IPS-18a (cell line): Measurements from ENCODE around the gene GREM1.

Experiments used
- H3K27ac ChIP-seq: one replicate; pipeline ENCODE4 v1.5.1; 2013; ENCODE audit warnings: low read length
- H3K27me3 ChIP-seq: one replicate; pipeline ENCODE4 v1.6.1; 2013; ENCODE audit warnings: mild to moderate bottlenecking, low read length; ENCODE audit not compliant: control insufficient read depth, insufficient read depth
- H3K36me3 ChIP-seq: one replicate; pipeline ENCODE4 v1.6.1; 2013; ENCODE audit warnings: low read depth, low read length; ENCODE audit not compliant: control insufficient read depth
- H3K4me1 ChIP-seq: one replicate; pipeline ENCODE4 v1.6.1; 2013; ENCODE audit warnings: low read depth, low read length; ENCODE audit not compliant: control insufficient read depth
- H3K4me3 ChIP-seq: one replicate; pipeline ENCODE4 v1.5.1; 2013; ENCODE audit warnings: low read length
- H3K9ac ChIP-seq: one replicate; pipeline ENCODE4 v1.6.1; 2013; ENCODE audit warnings: mild to moderate bottlenecking, low read length, moderate library complexity
- H3K9me3 ChIP-seq: one replicate; pipeline ENCODE4 v1.6.1; 2013; ENCODE audit warnings: low read depth, low read length; ENCODE audit not compliant: control insufficient read depth

GREM1 gene

DNA sequence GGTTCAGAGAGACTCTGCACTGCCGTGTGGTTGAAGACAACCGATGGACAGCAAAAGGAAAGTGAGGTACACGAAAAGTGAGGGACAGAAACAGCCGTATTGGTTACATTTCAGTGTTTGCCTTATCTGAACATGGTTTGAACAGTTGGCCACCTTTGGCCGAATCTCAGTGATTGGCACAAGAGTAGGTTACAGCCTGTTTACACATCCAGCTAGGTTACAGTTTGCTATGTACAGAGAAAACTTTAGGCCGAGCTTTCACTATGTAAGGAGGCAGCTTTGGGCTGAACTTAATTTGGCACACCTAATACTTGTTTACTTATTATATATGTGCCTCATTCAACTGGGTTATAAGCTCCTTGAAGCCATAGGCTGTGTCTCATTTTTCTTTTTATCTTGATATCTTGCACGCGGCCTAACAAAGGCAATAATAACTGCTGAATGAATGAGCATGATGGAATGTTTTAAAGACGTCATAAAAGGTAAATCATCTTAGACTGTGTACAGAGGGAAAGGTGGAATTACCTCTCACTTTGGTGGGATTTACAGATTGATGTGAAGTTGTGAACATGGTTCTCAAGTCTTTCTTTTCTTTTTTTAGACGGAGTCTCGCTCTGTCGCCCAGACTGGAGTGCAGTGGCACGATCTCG, 17.2 kb upstream of the GREM1 start:
- Histone ChIP-seq H3K9ac (no peak overlapping the region), H3K4me1 (no peaks in the 10 kb centered on the region), H3K27ac (no peak overlapping the region), H3K9me3 (no peaks in the 10 kb centered on the region), H3K4me3 (no peak overlapping the region), H3K36me3 (no peaks in the 10 kb centered on the region), H3K27me3 (no peaks in the 10 kb centered on the region)

DNA sequence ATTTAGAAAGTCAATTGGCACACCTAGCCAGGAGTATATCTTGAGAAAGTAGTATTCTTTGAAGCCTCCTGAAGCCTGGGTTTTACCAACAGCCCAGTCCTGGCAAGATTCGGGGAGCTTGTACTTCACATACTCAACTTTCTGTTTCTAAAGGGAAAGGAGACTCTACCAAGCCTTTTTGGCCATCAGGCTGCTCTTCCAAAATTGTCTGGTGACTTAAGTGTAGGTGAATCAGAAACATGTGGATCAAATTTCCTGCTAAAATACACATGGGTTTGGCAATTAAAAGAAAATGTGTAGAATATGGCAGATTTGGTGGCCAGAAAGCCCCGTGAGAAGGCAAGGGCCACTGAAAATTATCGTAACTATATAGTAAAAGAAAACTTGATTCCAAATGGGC, 15.9 kb upstream of the GREM1 start:
- Histone ChIP-seq H3K9me3 (no peaks in the 10 kb centered on the region), H3K9ac (no peak overlapping the region), H3K36me3 (no peaks in the 10 kb centered on the region), H3K4me1 (no peaks in the 10 kb centered on the region), H3K4me3 (no peak overlapping the region), H3K27ac (no peak overlapping the region), H3K27me3 (no peaks in the 10 kb centered on the region)

DNA sequence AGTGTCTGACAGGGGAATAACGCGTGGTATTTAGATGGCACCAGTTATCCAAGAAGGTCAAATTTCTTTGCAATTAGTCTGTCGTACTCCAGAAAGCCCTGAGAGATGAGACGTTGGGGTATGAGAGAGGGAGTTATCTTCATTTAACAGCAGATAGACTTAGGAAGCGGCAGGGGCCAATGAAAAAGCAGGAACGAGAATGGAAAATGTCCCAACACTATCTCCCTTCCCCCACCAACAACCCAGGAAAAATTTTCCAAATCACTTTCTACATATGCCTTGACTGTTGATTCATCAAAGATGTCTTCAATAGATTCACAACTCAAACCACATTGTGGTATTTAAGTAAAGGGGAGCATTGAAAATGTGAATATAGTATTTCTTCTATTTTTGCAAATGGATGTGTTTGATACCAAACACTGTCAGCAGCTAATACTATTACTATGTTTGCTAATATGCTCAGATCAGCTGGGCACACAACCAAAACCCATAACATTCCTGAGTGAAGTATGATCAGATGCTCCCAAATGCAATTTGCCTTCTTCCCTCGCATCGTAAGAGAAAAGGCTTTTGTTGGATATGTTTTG, 13.3 kb upstream of the GREM1 start:
- Histone ChIP-seq H3K27ac (no peak overlapping the region), H3K4me3 (no peak overlapping the region), H3K9ac (no peak overlapping the region), H3K27me3 (no peaks in the 10 kb centered on the region), H3K4me1 (no peaks in the 10 kb centered on the region), H3K36me3 (no peaks in the 10 kb centered on the region), H3K9me3 (no peaks in the 10 kb centered on the region)

DNA sequence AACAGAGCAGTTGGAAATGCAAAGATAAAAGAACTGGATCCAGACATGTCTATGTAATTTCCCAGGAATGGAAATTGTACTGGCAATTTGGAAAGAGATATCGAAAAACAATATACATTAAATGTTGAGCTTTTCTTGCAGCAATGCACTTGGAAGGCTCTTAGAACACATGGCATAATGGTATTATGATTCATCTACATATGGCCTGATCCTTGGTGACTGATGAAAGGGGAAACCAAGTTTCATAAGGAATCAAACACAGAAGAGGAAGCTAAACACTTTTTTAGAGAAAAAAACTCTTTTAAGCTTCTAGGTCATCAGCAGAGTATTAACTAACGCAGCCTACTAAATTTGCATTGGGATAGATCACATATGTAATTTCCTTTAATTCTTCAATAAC, 12.4 kb upstream of the GREM1 start:
- H3K4me3 ChIP-seq, result no peak overlapping the region
- H3K9me3 ChIP-seq, result no peaks in the 10 kb centered on the region
- no peaks in the 10 kb centered on the region for H3K4me1 ChIP-seq
- no peaks in the 10 kb centered on the region for H3K36me3 ChIP-seq
- H3K27me3 ChIP-seq, result no peaks in the 10 kb centered on the region
- H3K27ac ChIP-seq, result no peak overlapping the region
- no peak overlapping the region for H3K9ac ChIP-seq

DNA sequence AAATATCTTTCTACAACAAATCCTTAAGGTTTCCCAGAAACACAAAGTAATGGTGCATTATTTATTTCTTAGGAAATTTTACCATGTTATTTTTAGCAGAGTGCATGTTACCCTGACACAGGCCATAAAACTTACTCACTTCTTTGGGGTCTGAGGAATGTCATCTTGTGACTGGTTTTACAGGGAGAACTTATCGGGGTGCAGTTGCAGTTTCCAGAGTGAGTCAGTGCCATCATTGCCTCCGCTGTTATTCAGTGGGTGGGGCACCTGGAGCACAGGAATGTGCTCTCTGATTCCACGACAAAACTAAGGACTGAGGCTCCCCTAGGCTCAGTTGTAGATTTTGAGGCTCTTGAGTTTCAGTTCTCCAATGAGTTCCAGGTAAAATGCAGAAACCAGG, 11.1 kb upstream of the GREM1 start:
- Histone ChIP-seq H3K4me3 (no peak overlapping the region), H3K36me3 (no peaks in the 10 kb centered on the region), H3K9ac (no peak overlapping the region), H3K9me3 (no peaks in the 10 kb centered on the region), H3K27ac (no peak overlapping the region), H3K4me1 (no peaks in the 10 kb centered on the region), H3K27me3 (no peaks in the 10 kb centered on the region)

DNA sequence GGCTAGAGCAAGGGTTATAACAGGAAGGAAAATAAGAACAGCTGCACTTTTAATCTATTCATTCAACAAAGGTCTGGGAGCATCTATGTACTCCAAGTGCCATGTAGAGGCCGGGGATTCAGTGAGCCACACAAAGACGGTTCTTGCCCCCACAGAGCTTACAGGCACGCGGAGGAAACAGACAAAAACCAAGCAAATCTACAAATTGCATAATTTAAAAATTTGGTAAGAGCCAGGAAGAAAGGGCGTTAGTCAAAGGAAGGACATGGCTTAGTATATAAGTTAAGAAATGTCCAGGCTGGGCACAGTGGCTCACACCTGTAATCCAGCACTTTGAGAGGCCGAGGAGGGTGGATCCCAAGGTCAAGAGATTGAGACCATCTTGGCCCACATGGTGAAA, 10.4 kb upstream of the GREM1 start:
- Histone ChIP-seq H3K27me3 (no peaks in the 10 kb centered on the region), H3K9me3 (no peaks in the 10 kb centered on the region), H3K9ac (no peak overlapping the region), H3K36me3 (no peaks in the 10 kb centered on the region), H3K27ac (no peak overlapping the region), H3K4me3 (no peak overlapping the region), H3K4me1 (no peaks in the 10 kb centered on the region)

DNA sequence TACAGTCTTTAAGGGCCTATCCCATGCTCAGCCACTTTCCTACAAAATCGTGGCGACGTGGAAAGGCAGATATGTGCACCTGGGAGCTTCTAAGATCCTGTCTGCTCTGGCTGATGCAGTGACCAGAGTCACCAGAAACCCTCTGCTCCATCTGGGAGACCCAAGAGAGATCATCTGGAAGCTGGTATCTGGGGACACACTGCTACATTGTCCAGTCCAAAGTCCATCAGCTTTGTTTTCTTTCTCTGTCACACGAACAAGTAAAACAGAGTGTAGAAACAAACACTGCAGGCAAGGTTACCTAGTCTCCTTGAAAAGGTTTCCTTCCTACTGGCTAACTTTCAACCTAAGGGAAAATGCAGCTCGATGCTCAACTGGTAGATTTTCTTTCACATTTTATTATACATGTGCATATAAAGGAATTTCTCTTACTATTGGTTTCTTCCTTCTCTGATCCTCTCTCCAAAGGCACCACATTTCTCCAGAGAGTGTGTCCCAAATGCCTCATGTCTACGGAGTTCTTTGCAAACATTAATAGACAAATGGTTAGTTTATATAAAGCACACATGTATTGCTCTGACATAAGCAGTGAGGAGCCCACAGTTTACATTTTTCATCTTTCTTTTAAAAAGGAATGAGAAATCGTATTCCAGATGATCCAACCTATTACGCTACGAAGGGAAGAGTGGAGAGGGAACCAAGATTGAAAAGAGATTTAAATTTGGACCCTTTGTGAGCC, 8.3 kb upstream of the GREM1 start:
- Histone ChIP-seq H3K36me3 (no peaks in the 10 kb centered on the region), H3K9ac (no peak overlapping the region), H3K4me3 (no peak overlapping the region), H3K4me1 (no peaks in the 10 kb centered on the region), H3K9me3 (no peaks in the 10 kb centered on the region), H3K27me3 (peaks cover 12% of the 10 kb centered on the region), H3K27ac (no peak overlapping the region)

DNA sequence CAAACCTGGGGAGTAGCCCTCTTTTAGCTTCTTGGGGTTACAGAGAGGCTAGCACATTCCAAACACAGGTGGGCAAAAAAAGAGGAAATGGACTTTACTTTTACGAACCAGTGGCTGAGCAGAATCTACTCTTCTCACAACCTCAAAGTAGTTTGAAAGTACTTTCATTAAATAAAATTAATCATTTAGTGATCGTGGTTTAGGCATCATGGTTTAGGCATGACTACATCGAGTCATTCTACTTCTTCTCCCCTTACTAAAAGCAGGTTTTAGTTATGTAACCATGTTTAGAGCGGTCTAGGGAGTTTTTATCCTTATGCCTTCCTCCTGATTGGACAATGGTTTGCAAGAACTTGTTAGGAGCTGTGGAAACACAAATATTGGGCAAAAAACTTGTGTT, 2.5 kb upstream of the GREM1 start:
- Histone ChIP-seq H3K4me1 (peaks cover 11% of the 10 kb centered on the region), H3K27ac (no peak overlapping the region), H3K27me3 (peaks cover 70% of the 10 kb centered on the region)

DNA sequence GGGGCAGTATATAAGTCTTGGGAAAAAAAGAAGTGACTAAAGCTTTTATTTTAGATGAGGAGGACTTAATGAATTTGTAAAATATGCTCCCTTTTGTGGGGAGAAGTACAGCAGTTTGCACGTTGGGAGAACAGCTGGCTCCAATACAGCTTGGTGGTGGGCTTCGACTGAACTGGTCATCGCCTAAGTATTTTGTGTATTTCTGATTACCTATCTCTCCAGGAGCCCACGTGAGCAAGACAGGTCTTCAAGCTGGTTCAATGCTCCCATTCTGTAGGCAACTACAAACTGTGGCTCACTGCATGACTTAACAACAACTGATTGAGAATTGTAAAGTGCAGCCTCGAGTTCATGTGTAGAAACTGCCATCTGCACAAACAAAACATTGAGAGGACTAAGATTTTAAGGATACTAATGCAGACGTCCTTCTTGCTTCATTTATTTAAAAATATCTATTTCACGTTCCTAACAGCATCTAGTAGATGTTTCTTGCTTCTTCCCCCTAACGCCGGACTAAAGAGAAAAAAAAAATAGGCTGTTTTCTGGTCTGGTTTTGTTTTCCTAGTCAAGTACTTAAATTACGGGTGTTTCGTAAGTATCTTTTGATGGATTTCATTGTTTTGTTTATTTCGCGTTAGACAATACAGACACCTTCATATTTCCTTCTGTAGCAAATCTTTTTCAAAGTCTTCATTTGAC, 1.4 kb upstream of the GREM1 start:
- Histone ChIP-seq H3K4me3 (peak overlapping the region; percentile 64), H3K9ac (no peak overlapping the region), H3K9me3 (no peaks in the 10 kb centered on the region), H3K36me3 (no peaks in the 10 kb centered on the region), H3K27me3 (peaks cover 81% of the 10 kb centered on the region), H3K4me1 (peaks cover 11% of the 10 kb centered on the region), H3K27ac (no peak overlapping the region)

More for the DNA sequence above, 2.5 kb upstream of the GREM1 start:
- no peaks in the 10 kb centered on the region for H3K9me3 ChIP-seq
- no peak overlapping the region for H3K4me3 ChIP-seq
- no peak overlapping the region for H3K9ac ChIP-seq
- H3K36me3 ChIP-seq, result no peaks in the 10 kb centered on the region

DNA sequence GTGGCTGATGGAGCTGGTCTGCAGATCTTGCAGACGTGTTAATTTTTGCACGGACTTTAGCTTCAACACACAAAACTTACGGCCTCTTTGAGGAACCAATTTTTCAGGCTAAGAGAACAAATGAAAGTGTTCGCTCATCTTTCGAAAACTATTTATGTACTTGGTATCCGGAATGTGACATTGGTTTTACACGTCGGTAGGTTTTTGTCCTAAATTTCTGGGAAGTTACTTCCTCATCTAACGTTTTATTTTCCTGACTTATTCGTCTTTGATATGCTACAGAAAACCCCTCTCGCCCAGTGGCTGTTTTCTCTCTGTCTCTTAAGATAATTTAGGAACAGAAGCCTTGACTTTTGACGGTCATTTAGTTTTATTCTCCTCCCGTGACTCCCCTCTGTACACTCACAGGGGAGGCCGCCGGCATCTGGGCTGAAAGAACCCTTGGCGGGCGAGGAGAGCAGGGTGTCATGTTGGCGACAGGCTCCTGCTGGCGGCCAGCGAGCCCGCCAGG, 834 bp upstream of the GREM1 start:
- H3K4me1 ChIP-seq, result peaks cover 11% of the 10 kb centered on the region
- H3K9me3 ChIP-seq, result no peaks in the 10 kb centered on the region
- H3K4me3 ChIP-seq, result peak overlapping the region; percentile 64
- H3K36me3 ChIP-seq, result no peaks in the 10 kb centered on the region
- H3K27me3 ChIP-seq, result peaks cover 87% of the 10 kb centered on the region
- no peak overlapping the region for H3K9ac ChIP-seq
- H3K27ac ChIP-seq, result no peak overlapping the region

DNA sequence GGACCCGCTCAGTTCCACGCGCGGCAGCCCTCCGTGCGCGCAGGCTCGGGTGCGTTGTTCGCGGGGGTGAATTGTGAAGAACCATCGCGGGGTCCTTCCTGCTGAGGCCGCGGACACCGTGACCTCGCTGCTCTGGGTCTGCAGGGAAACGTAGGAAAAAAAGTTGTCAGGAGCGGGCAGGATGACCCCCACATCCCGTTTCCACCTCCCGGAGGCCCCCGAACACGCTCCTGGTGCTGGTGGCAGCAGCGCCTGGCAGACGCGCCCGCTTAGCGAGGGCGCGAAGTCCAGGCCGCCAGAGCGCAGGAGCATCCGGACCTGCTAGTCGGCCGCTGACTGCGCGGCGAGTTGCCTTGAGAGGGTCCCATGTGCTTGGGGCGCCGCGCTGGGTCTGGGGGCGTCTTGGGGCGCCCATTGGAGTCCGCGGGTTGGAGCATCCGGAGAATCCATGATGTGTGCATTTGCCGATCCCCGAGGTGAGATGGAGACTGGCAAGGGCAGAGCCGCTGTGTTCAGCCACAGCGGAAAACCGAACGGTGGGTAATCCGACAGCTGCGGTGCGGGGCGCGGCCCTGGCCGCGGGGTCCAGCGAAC, 520 bp downstream of the GREM1 start:
- H3K27ac ChIP-seq, result no peak overlapping the region
- H3K9me3 ChIP-seq, result no peaks in the 10 kb centered on the region
- H3K4me1 ChIP-seq, result peaks cover 11% of the 10 kb centered on the region
- H3K36me3 ChIP-seq, result no peaks in the 10 kb centered on the region
- peak overlapping the region; percentile 64 for H3K4me3 ChIP-seq
- peaks cover 97% of the 10 kb centered on the region for H3K27me3 ChIP-seq
- no peak overlapping the region for H3K9ac ChIP-seq
